ENCODE data around the gene SART1.
"Not testable (repeated sequence)": the region's sequence is repeated elsewhere in the genome, so short reads cannot be mapped to it uniquely, and the experiment has no call there.

The SART1 gene

DNA sequence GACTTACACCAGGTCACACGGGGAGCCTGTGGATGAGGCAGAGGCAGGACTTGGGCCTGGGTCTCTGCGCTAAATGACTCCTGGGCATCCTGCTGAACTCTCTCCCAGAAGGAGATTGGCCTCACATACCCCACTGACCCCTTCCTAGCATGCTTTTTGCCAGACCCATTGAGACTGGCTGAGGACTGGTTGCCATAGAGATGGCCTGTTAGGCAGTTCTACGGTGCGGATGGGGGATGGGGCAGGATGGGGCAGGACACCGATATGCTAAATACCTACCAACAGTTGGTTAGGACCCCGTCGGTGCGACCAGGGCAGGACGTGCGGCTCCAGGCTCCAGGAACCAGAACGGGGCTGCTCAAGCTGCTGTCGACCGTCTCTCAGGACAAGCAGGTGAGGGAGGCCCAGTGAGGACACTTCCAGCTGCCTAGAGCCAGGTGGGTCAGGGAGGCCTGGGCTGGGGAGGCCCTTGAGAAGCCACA, 16.1 kb upstream of the SART1 start, which contains the start of gene TSGA10IP:
Gene TSGA10IP (plus strand): TSS at position 51 of the 482 bp plus-strand sequence. CDS start 196 bp downstream, at position 247.
- Histone ChIP-seq H3K4me1 (no peaks in the 10 kb centered on the region), H3K4me3 (no peak within 1 kb of the TSS), H3K27me3 (ENCODE audit: low read depth) (no peaks in the 10 kb centered on the region), H3K9me3 (no peaks in the 10 kb centered on the region), H3K36me3 (replicated peaks) (no peaks in the 10 kb centered on the region)
- in situ Hi-C loops (cut with MboI; ENCODE audit: low sequenced_read_pairs), result no loop called here
- DNase-seq (ENCODE audit: low spot score in 2 of 2), result no peak

- Histone ChIP-seq H3K36me3 (replicated peaks) (no peaks in the 10 kb centered on the region), H3K4me1 (no peaks in the 10 kb centered on the region), H3K27me3 (ENCODE audit: low read depth) (no peaks in the 10 kb centered on the region), H3K9me3 (no peaks in the 10 kb centered on the region), H3K4me3 (no peak overlapping the region)
- no peak for DNase-seq (ENCODE audit: low spot score in 2 of 2)
- in situ Hi-C loops (cut with MboI; ENCODE audit: low sequenced_read_pairs), result no loop called here
Observed at GRCh38 chr11:65945941-65946558, 15.5 kb upstream of the SART1 start.

DNA sequence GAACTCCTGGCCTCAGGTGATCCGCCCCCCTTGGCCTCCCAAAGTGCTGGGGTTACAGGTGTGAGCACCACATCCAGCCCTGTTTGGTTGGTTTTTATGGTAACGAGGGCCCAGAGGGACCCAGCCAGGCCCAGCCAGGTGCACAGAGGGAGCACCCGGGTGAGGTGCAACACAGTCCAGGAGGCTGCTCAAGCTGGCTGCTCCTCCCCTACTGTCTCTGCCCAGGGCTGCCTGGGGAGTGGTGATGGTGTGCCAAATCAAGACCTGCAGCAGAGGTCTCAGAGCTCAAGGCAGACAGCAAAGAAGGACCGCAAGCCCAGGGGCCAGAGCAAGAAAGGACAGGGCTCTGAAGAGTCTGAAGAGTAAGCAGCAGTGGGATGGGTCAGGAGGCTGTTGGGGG, 14.9 kb upstream of the SART1 start:
- in situ Hi-C loops (cut with MboI; ENCODE audit: low sequenced_read_pairs), result no loop called here
- H3K27me3 ChIP-seq (ENCODE audit: low read depth), result no peaks in the 10 kb centered on the region
- H3K4me3 ChIP-seq, result no peak overlapping the region
- DNase-seq (ENCODE audit: low spot score in 2 of 2), result no peak
- no peaks in the 10 kb centered on the region for H3K36me3 ChIP-seq (replicated peaks)
- no peaks in the 10 kb centered on the region for H3K4me1 ChIP-seq
- H3K9me3 ChIP-seq, result no peaks in the 10 kb centered on the region

GRCh38 chr11:65947133-65947532, 14.4 kb upstream of the SART1 start:
- H3K27me3 ChIP-seq (ENCODE audit: low read depth), result no peaks in the 10 kb centered on the region
- no peaks in the 10 kb centered on the region for H3K36me3 ChIP-seq (replicated peaks)
- no peak overlapping the region for H3K4me3 ChIP-seq
- in situ Hi-C loops (cut with MboI; ENCODE audit: low sequenced_read_pairs), result no loop called here
- no peaks in the 10 kb centered on the region for H3K4me1 ChIP-seq
- DNase-seq (ENCODE audit: low spot score in 2 of 2), result no peak
- no peaks in the 10 kb centered on the region for H3K9me3 ChIP-seq

DNA sequence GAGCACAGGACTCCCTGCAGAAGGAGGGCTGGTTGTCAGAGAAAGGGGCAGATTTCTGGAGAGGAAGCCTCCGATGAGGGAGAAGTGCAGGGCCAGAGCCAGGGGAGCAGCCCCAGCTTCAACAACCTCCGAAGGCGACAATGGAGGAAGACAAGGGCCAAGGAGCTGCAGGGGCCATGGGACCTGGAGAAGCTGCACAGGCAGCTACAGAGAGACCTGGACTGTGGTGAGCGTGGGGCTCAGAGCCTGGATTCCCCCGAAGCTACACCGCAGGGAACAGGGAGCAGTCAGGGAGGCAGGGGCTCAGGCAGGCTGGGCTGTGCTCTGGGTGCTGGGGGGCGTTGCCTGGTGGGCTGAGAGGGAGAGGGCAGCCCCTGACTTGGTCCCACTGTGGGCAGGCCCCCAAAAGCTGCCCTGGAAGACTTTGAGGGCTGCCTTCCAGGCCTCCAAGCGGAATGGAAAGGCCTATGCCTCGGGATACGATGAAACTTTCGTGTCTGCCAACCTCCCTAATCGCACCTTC, 13.9 kb upstream of the SART1 start:
- H3K4me1 ChIP-seq, result no peaks in the 10 kb centered on the region
- H3K9me3 ChIP-seq, result no peaks in the 10 kb centered on the region
- H3K36me3 ChIP-seq (replicated peaks), result no peaks in the 10 kb centered on the region
- no peaks in the 10 kb centered on the region for H3K27me3 ChIP-seq (ENCODE audit: low read depth)
- in situ Hi-C loops (cut with MboI; ENCODE audit: low sequenced_read_pairs), result no loop called here
- no peak for DNase-seq (ENCODE audit: low spot score in 2 of 2)
- no peak overlapping the region for H3K4me3 ChIP-seq

- in situ Hi-C loops (cut with MboI; ENCODE audit: low sequenced_read_pairs); H3K4me1 ChIP-seq: not testable (repeated sequence)
Observed at GRCh38 chr11:65950711-65951110, 10.8 kb upstream of the SART1 start.

DNA sequence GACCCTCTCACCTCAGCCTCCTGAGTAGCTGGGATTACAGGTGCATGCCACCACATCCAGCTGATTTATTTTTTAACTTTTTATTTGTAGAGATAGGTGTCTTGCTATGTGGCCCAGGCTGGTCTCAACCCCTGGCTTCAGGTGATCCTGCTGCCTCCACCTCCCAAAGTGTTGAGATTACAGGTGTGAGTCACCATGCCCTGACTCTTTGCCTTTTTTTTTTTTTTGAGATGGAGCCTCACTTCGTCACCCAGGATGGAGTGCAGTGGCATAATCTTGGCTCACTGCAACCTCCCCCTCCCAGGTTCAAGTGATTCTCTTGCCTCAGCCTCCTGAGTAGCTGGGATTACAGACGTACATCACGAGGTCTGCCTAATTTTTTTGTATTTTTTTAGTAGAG, 9.9 kb upstream of the SART1 start:
- DNase-seq (ENCODE audit: low spot score in 2 of 2); H3K27me3 ChIP-seq (ENCODE audit: low read depth); H3K36me3 ChIP-seq (replicated peaks); H3K4me1 ChIP-seq; H3K4me3 ChIP-seq; H3K9me3 ChIP-seq; in situ Hi-C loops (cut with MboI; ENCODE audit: low sequenced_read_pairs): not testable (repeated sequence)

More at GRCh38 chr11:65950711-65951110, 10.8 kb upstream of the SART1 start:
- H3K27me3 ChIP-seq (ENCODE audit: low read depth); H3K36me3 ChIP-seq (replicated peaks); H3K4me3 ChIP-seq; DNase-seq (ENCODE audit: low spot score in 2 of 2); H3K9me3 ChIP-seq: not testable (repeated sequence)

GRCh38 chr11:65952052-65952521, 9.4 kb upstream of the SART1 start:
- H3K9me3 ChIP-seq, result no peaks in the 10 kb centered on the region
- no peak overlapping the region for H3K4me3 ChIP-seq
- no peaks in the 10 kb centered on the region for H3K4me1 ChIP-seq
- no peaks in the 10 kb centered on the region for H3K27me3 ChIP-seq (ENCODE audit: low read depth)
- no peaks in the 10 kb centered on the region for H3K36me3 ChIP-seq (replicated peaks)
- no peak for DNase-seq (ENCODE audit: low spot score in 2 of 2)
- in situ Hi-C loops (cut with MboI; ENCODE audit: low sequenced_read_pairs), result no loop called here

DNA sequence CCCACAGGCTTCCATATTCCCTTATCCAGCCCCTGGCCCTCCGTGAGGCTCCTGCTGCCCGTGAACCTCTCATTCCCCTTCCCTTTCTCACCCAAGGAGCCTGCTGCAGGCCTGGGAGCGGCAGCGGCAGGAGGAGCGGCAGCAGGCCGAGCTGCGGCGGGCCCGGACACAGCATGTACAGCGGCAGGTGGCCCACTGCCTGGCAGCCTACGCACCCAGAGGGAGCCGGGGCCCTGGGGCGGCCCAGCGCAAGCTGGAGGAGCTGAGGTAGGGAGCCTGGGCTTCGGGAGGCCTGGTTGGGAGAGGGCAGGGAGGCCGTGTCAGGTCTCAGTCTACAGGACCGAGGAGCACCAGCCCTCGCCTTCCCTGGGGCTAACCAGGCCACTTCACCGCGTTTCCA, 8.1 kb upstream of the SART1 start:
- H3K4me1 ChIP-seq, result no peaks in the 10 kb centered on the region
- in situ Hi-C loops (cut with MboI; ENCODE audit: low sequenced_read_pairs), result no loop called here
- no peaks in the 10 kb centered on the region for H3K36me3 ChIP-seq (replicated peaks)
- no peak for DNase-seq (ENCODE audit: low spot score in 2 of 2)
- no peaks in the 10 kb centered on the region for H3K9me3 ChIP-seq
- no peak overlapping the region for H3K4me3 ChIP-seq
- H3K27me3 ChIP-seq (ENCODE audit: low read depth), result no peaks in the 10 kb centered on the region

DNA sequence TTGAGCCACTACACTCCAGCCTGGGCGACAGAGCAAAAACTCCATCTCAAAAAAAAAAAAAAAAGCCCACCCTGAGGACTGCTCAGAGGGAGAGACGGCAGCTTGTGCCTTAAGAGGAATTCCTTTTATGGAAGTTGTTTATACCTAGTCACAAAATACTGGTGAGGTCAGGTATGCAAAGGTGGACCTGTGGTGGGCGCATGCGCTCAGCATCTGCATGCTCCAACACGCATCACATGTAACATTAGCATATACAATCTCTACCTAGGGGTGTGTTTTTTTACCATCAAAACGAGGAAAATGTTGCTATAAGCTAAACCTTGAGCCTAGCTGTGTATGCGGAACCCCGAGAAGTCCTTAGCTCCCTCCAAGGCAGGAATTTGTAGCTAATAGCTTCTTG, 6.8 kb upstream of the SART1 start:
- H3K4me3 ChIP-seq, result no peak overlapping the region
- H3K36me3 ChIP-seq (replicated peaks), result no peaks in the 10 kb centered on the region
- in situ Hi-C loops (cut with MboI; ENCODE audit: low sequenced_read_pairs), result no loop called here
- H3K27me3 ChIP-seq (ENCODE audit: low read depth), result no peaks in the 10 kb centered on the region
- H3K4me1 ChIP-seq, result no peaks in the 10 kb centered on the region
- no peaks in the 10 kb centered on the region for H3K9me3 ChIP-seq
- DNase-seq (ENCODE audit: low spot score in 2 of 2), result no peak

- Histone ChIP-seq H3K27me3 (ENCODE audit: low read depth) (no peaks in the 10 kb centered on the region), H3K4me3 (no peak overlapping the region), H3K4me1 (peaks cover 13% of the 10 kb centered on the region), H3K9me3 (no peaks in the 10 kb centered on the region), H3K36me3 (replicated peaks) (peaks cover 2% of the 10 kb centered on the region)
- no peak for DNase-seq (ENCODE audit: low spot score in 2 of 2)
- in situ Hi-C loops (cut with MboI; ENCODE audit: low sequenced_read_pairs), result no loop called here
Observed at GRCh38 chr11:65958291-65958690, 3.2 kb upstream of the SART1 start.

- in situ Hi-C loops (cut with MboI; ENCODE audit: low sequenced_read_pairs), result no loop called here
- peaks cover 6% of the 10 kb centered on the region for H3K36me3 ChIP-seq (replicated peaks)
- H3K27me3 ChIP-seq (ENCODE audit: low read depth), result no peaks in the 10 kb centered on the region
- H3K9me3 ChIP-seq, result no peaks in the 10 kb centered on the region
- no peak overlapping the region for H3K4me3 ChIP-seq
- peaks cover 13% of the 10 kb centered on the region for H3K4me1 ChIP-seq
- DNase-seq (ENCODE audit: low spot score in 2 of 2), result no peak
Observed at GRCh38 chr11:65958774-65959420, 2.6 kb upstream of the SART1 start.

- Histone ChIP-seq H3K36me3 (replicated peaks) (peaks cover 25% of the 10 kb centered on the region), H3K4me1 (peaks cover 13% of the 10 kb centered on the region), H3K9me3 (no peaks in the 10 kb centered on the region), H3K27me3 (ENCODE audit: low read depth) (no peaks in the 10 kb centered on the region), H3K4me3 (peak overlapping the region; percentile 92)
- in situ Hi-C loops (cut with MboI; ENCODE audit: low sequenced_read_pairs), result no loop called here
- DNase-seq (ENCODE audit: low spot score in 2 of 2), result no peak
Observed at GRCh38 chr11:65960824-65961266, 689 bp upstream of the SART1 start.

- Histone ChIP-seq H3K4me1 (peaks cover 13% of the 10 kb centered on the region), H3K27me3 (ENCODE audit: low read depth) (no peaks in the 10 kb centered on the region), H3K9me3 (no peaks in the 10 kb centered on the region), H3K4me3 (peak overlapping the region; percentile 92), H3K36me3 (replicated peaks) (peaks cover 38% of the 10 kb centered on the region)
- DNase-seq (ENCODE audit: low spot score in 2 of 2), result no peak
- in situ Hi-C loops (cut with MboI; ENCODE audit: low sequenced_read_pairs), result no loop called here
Observed at GRCh38 chr11:65962141-65962564, 619 bp downstream of the SART1 start.

Measured in HAP-1 (cell line).